Common myeloid progenitor, CD34-positive (primary cell): Measurements from ENCODE around the gene AR.

Source experiments
- CTCF ChIA-PET: fragments of 350-600 bp; sonication (Branson Sonifier 250); formaldehyde crosslinking; loops from one replicate; lab custom pipeline; 2021; ENCODE audit warnings: antibody characterized with exemption; lab: Charles Lee
- POLR2A ChIA-PET: fragments of 350-600 bp; sonication (Branson Sonifier 250); formaldehyde crosslinking; loops from one replicate; lab custom pipeline; 2021; ENCODE audit warnings: antibody characterized with exemption; lab: Charles Lee
- DNase-seq, 3 donors: peaks; one replicate each; pipeline versions ENCODE4 v3.0.0 to v3.0.0-alpha.2; 2013
- H3K27ac ChIP-seq, 2 experiments: 1 replicate in 1 of 2; 2 replicates in 1 of 2; pipeline ENCODE4 v1.7.0; 2013; ENCODE audit warnings: inconsistent platforms in 2 of 2, low read length in 2 of 2, mild to moderate bottlenecking in 2 of 2, low read depth in 1 of 2, moderate library complexity in 1 of 2; ENCODE audit not compliant: severe bottlenecking in 2 of 2, insufficient read depth in 1 of 2, poor library complexity in 1 of 2
- H3K27me3 ChIP-seq, 5 experiments: replicated peaks in 2 of 5; 1 replicate in 3 of 5; 2 replicates in 2 of 5; pipeline versions ENCODE4 v1.6.1 to v1.7.0; 2013; ENCODE audit warnings: low read length in 4 of 5, mild to moderate bottlenecking in 2 of 5, moderate library complexity in 2 of 5, inconsistent platforms in 1 of 5; ENCODE audit not compliant: insufficient read depth in 5 of 5, control insufficient read depth in 4 of 5
- H3K36me3 ChIP-seq, 4 experiments: 1 replicate in 2 of 4; 2 replicates in 2 of 4; pipeline versions ENCODE4 v1.6.1 to v1.7.0; 2013; ENCODE audit warnings: low read length in 3 of 4, control low read depth in 1 of 4, mild to moderate bottlenecking in 1 of 4; ENCODE audit not compliant: control insufficient read depth in 4 of 4, insufficient read depth in 4 of 4
- H3K4me1 ChIP-seq, 4 experiments: 1 replicate in 3 of 4; 2 replicates in 1 of 4; pipeline versions ENCODE4 v1.6.1 to v1.7.1; 2013; ENCODE audit warnings: low read length in 3 of 4, mild to moderate bottlenecking in 3 of 4, control low read depth in 1 of 4, inconsistent platforms in 1 of 4, moderate library complexity in 1 of 4; ENCODE audit not compliant: control insufficient read depth in 4 of 4, insufficient read depth in 4 of 4; ENCODE audit errors: control extremely low read depth in 1 of 4
- H3K4me3 ChIP-seq, 7 experiments: 1 replicate in 4 of 7; 2 replicates in 3 of 7; pipeline versions ENCODE4 v1.5.1 to v1.7.0; 2013; ENCODE audit warnings: mild to moderate bottlenecking in 7 of 7, low read length in 6 of 7, moderate library complexity in 6 of 7, inconsistent platforms in 2 of 7, low read depth in 2 of 7, control low read depth in 1 of 7; ENCODE audit not compliant: insufficient read depth in 4 of 7, control insufficient read depth in 1 of 7; ENCODE audit errors: extremely low read depth in 1 of 7
- H3K9me3 ChIP-seq, 5 experiments: 1 replicate in 4 of 5; 2 replicates in 1 of 5; pipeline versions ENCODE4 v1.6.1 to v1.7.1; 2013; ENCODE audit warnings: low read length in 4 of 5, mild to moderate bottlenecking in 2 of 5, inconsistent platforms in 1 of 5, low read depth in 1 of 5, moderate library complexity in 1 of 5; ENCODE audit not compliant: control insufficient read depth in 4 of 5, insufficient read depth in 2 of 5; ENCODE audit errors: control extremely low read depth in 1 of 5
- WGBS: methylation state at CpG from one replicate; pipeline ENCODE4 v1.1.5; 2013; ENCODE audit not compliant: insufficient coverage; 5-methylcytosine and 5-hydroxymethylcytosine counted together

Gene AR

DNA sequence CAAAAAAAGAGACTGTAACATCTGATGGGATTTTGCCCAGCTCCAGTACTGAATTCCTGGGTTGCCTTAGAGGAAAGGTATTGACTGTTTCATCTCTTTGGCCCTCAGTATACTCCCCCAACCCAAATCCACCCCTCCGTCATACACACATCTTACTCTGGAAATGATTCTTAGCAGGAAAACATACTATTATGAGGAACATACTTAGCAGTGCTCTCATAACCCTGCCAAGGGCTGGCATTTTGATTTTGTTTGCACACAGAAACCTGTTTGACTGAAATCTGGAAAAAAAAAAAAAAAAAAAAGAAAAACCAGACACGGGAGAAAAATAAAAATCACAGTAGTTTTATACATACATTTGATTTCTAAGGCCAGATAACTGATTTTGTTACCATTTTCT, 19.4 kb upstream of the AR start:
- ChIA-PET CTCF (no interaction called here), POLR2A (no interaction called here)
- Histone ChIP-seq H3K4me1 (peaks cover 0 to 5% (median 2%) of the 10 kb centered on the region in 4 experiments), H3K36me3 (no peaks in the 10 kb centered on the region), H3K27ac (no peak overlapping the region), H3K4me3 (no peak overlapping the region), H3K9me3 (no peaks in the 10 kb centered on the region), H3K27me3 (no peaks in the 10 kb centered on the region)
- no peak for DNase-seq
- WGBS: no CpG with 5 or more reads among the region's 2 CpGs

DNA sequence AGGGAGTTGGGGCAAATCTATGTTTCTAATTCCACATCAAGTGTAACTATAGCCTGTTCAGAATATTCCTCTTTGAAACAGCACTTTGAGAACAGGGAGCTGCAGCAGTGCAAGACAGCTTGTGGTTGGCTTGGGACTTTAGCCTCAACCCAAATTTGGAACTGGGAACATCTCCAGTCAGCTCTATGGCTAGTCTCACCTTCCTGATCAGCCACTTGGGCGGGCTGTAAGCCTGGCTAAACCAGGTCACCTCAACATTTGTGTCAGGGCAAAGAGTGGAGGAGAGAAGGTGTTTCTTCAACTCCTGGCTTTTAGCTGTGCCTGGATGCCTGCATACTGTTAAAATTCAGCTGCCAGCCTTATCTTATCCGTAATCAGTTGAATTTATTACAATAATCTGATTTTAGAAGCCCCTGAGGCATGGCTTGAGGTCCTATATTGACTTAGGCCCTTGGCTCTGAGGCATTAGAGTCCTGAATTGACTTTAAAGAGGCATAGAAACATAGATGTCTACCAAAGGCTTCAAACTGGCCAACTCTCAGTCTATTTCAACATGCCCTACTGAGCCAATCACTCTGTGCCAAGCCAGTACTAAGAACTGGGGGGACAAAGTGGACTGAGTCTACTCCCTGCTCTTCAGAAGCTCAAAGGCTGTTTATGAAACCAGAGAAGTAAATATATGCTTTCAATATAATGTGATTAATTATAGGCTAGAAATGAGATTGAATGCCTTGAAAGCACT, 18.7 kb upstream of the AR start:
- no peak overlapping the region for H3K4me3 ChIP-seq
- 43% methylated on average over 1 of the region's 2 CpGs for WGBS
- POLR2A ChIA-PET: no interaction called here
- no peaks in the 10 kb centered on the region for H3K9me3 ChIP-seq
- no peak overlapping the region for H3K27ac ChIP-seq
- DNase-seq: no peak
- CTCF ChIA-PET: no interaction called here
- peaks cover 0 to 5% (median 2%) of the 10 kb centered on the region in 4 experiments for H3K4me1 ChIP-seq
- no peaks in the 10 kb centered on the region for H3K36me3 ChIP-seq
- H3K27me3 ChIP-seq: no peaks in the 10 kb centered on the region

DNA sequence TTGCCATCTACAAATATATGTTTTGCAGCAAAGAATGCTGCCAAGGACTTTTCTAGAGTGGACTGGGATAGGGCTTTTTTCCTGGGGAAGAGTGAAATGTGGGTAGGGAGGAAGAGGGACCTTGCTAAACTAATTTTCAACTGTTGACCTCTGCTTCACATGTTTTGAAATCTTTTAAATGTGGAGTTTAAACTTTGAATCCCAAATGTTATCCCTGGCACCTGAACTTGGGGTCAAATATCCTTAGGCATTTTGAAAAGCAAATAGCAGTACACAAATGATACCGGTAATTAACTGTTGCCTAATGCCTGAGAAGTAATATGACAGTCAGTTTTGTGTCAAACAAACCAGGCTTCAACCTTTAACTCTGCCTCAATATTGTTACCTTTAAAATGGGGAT, 7.3 kb upstream of the AR start:
- POLR2A ChIA-PET: no interaction called here
- no peaks in the 10 kb centered on the region for H3K4me1 ChIP-seq
- H3K27me3 ChIP-seq: no peaks in the 10 kb centered on the region
- no peak for DNase-seq
- no peak overlapping the region for H3K27ac ChIP-seq
- H3K9me3 ChIP-seq: peaks cover 0 to 3% (median 0%) of the 10 kb centered on the region in 5 experiments
- 80% methylated on average over 1 of the region's 1 CpG for WGBS
- H3K36me3 ChIP-seq: no peaks in the 10 kb centered on the region
- CTCF ChIA-PET: no interaction called here
- H3K4me3 ChIP-seq: no peak overlapping the region

DNA sequence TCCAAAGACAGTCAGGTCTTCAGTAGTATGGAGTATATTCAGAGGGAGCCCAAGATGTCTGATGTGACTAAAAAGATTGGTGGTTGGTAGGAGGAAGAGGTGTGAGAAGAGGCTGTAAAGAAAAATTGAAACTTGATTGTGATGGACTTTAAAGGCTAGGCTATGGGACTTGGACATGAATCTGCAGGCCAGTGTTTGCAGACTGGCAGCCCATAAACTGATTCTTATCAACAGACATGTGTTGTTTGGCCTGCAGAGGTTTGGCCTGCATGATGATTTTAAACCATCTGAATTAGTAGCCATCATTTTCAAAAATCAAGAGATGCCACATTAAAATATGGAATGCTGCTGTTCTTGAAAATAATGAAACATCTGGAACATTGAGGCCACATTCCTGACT, 5.4 kb upstream of the AR start:
- CTCF ChIA-PET: interaction anchor here (0.6 kb wide), 1 partner anchor 14 kb away, joined by 3 read pairs; no protein-coding TSS in a partner anchor

DNA sequence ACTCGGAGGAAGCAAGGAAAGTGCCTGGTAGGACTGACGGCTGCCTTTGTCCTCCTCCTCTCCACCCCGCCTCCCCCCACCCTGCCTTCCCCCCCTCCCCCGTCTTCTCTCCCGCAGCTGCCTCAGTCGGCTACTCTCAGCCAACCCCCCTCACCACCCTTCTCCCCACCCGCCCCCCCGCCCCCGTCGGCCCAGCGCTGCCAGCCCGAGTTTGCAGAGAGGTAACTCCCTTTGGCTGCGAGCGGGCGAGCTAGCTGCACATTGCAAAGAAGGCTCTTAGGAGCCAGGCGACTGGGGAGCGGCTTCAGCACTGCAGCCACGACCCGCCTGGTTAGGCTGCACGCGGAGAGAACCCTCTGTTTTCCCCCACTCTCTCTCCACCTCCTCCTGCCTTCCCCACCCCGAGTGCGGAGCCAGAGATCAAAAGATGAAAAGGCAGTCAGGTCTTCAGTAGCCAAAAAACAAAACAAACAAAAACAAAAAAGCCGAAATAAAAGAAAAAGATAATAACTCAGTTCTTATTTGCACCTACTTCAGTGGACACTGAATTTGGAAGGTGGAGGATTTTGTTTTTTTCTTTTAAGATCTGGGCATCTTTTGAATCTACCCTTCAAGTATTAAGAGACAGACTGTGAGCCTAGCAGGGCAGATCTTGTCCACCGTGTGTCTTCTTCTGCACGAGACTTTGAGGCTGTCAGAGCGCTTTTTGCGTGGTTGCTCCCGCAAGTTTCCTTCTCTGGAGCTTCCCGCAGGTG, 637 bp downstream of the AR start:
- H3K4me1 ChIP-seq: peaks cover 0 to 30% (median 17%) of the 10 kb centered on the region in 4 experiments
- no peaks in the 10 kb centered on the region for H3K36me3 ChIP-seq
- peaks cover 0 to 3% (median 0%) of the 10 kb centered on the region in 5 experiments for H3K9me3 ChIP-seq
- ChIA-PET CTCF (no interaction called here), POLR2A (no interaction called here)
- peaks cover 0 to 31% (median 5%) of the 10 kb centered on the region in 5 experiments for H3K27me3 ChIP-seq
- peak in 2 of 3 donors; percentile 34 to 46 for DNase-seq
- H3K4me3 ChIP-seq: peak overlapping the region in 6 of 7 experiments; percentile 34 to 75 (median 57)
- WGBS: 40% methylated on average over 14 of the region's 30 CpGs
- H3K27ac ChIP-seq: no peak overlapping the region

More for the DNA sequence above, 5.4 kb upstream of the AR start:
- peaks cover 0 to 3% (median 0%) of the 10 kb centered on the region in 5 experiments for H3K9me3 ChIP-seq
- H3K4me1 ChIP-seq: peaks cover 0 to 1% (median under 1%) of the 10 kb centered on the region in 4 experiments
- H3K27me3 ChIP-seq: peaks cover 0 to 2% (median 0%) of the 10 kb centered on the region in 5 experiments
- DNase-seq: no peak
- no peaks in the 10 kb centered on the region for H3K36me3 ChIP-seq
- POLR2A ChIA-PET: no interaction called here
- H3K4me3 ChIP-seq: no peak overlapping the region
- H3K27ac ChIP-seq: no peak overlapping the region

DNA sequence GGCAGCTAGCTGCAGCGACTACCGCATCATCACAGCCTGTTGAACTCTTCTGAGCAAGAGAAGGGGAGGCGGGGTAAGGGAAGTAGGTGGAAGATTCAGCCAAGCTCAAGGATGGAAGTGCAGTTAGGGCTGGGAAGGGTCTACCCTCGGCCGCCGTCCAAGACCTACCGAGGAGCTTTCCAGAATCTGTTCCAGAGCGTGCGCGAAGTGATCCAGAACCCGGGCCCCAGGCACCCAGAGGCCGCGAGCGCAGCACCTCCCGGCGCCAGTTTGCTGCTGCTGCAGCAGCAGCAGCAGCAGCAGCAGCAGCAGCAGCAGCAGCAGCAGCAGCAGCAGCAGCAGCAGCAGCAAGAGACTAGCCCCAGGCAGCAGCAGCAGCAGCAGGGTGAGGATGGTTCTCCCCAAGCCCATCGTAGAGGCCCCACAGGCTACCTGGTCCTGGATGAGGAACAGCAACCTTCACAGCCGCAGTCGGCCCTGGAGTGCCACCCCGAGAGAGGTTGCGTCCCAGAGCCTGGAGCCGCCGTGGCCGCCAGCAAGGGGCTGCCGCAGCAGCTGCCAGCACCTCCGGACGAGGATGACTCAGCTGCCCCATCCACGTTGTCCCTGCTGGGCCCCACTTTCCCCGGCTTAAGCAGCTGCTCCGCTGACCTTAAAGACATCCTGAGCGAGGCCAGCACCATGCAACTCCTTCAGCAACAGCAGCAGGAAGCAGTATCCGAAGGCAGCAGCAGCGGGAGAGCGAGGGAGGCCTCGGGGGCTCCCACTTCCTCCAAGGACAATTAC, 1.4 kb downstream of the AR start:
- ChIA-PET CTCF (interaction anchor here (0.9 to 1.5 kb wide), 2 partner anchors 11 to 601 kb away, joined by 3 to 4 read pairs; no protein-coding TSS in a partner anchor), POLR2A (interaction anchor here (0.6 kb wide), 1 partner anchor 1154 kb away, joined by 3 read pairs; no protein-coding TSS in a partner anchor)
- peak in 2 of 3 donors; percentile 72 to 82 for DNase-seq
- H3K36me3 ChIP-seq: no peaks in the 10 kb centered on the region
- no peak overlapping the region for H3K27ac ChIP-seq
- H3K27me3 ChIP-seq: peaks cover 0 to 35% (median 5%) of the 10 kb centered on the region in 5 experiments
- peak overlapping the region in 5 of 7 experiments; percentile 39 to 75 (median 64) for H3K4me3 ChIP-seq
- peaks cover 0 to 3% (median 0%) of the 10 kb centered on the region in 5 experiments for H3K9me3 ChIP-seq
- H3K4me1 ChIP-seq: peaks cover 0 to 30% (median 17%) of the 10 kb centered on the region in 4 experiments
- 32% methylated on average over 33 of the region's 35 CpGs for WGBS
